AG09319 (cell line): ENCODE data around the gene CTNNA3.

Source experiments
- DNase-seq: peaks from one replicate; pipeline ENCODE4 v3.0.0-alpha.2; 2010; ENCODE audit warnings: low read depth; ENCODE audit errors: extremely low read depth
- TF ChIP-seq, protein P1 (sequence below): IDR thresholded peaks from 2 replicates; pipeline ENCODE4 v1.5.1; 2011; ENCODE audit warnings: low read depth, mild to moderate bottlenecking, inconsistent platforms, low read length, moderate library complexity

CTNNA3 gene

DNA sequence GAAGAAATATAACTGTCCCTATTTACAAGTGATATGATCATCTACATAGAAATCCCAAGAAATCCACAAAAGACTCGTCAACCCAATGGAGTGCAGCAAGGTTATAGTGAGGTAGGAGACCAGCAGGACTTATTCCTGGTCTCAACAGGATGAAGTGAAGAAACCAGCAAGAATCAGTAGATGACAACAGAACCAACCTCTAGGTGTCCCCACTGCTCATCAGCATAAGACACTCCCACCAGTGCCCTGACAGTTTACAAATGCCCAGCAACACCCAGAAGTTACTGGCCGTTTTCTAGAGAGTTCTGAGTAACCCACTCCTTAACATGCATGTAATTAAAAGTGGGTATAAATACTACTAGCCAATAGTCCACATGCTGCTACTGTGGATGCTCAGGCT is 1240.7 kb downstream of the CTNNA3 start:
- TF ChIP-seq, protein P1, sequence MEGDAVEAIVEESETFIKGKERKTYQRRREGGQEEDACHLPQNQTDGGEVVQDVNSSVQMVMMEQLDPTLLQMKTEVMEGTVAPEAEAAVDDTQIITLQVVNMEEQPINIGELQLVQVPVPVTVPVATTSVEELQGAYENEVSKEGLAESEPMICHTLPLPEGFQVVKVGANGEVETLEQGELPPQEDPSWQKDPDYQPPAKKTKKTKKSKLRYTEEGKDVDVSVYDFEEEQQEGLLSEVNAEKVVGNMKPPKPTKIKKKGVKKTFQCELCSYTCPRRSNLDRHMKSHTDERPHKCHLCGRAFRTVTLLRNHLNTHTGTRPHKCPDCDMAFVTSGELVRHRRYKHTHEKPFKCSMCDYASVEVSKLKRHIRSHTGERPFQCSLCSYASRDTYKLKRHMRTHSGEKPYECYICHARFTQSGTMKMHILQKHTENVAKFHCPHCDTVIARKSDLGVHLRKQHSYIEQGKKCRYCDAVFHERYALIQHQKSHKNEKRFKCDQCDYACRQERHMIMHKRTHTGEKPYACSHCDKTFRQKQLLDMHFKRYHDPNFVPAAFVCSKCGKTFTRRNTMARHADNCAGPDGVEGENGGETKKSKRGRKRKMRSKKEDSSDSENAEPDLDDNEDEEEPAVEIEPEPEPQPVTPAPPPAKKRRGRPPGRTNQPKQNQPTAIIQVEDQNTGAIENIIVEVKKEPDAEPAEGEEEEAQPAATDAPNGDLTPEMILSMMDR: no peak
- DNase-seq: no peak

DNA sequence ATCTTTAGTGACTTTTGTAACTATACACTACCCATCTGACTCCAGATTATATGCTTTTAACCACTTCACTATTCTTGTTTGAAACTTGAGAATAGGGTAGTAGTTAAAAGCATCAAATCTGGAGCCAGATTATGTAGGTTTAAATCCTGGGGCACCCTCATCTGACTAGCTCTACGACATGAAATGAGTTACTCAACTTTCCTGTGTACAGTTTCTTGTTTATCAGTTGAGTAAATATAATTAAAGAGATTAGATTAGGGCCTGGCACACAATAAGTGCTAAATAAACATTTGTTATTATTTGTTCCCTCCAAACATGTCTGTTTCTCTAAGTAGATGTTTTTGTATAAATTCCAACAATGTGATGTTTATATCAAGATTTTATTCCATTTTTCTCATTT is 1255.4 kb downstream of the CTNNA3 start:
- TF ChIP-seq, protein P1: no peak
- no peak for DNase-seq

DNA sequence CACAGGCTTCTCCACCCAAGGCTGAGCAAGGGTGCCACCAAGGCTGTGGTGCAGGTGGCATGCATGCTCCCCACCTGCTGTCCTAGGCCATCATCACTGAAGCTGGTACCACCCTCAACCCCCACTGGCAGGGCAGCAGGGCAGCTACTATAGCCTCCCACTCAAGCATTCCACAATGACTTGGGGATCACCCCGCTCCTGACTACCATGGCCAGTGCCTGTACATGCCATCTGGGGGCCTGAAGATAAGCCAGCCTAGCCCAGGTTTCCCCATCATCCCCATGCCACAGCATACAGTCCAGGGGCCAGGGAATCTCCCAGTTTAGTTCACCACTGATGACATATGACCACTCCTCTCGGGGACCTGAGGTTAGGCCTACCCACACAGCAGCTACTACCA is 1281.1 kb downstream of the CTNNA3 start:
- DNase-seq: no peak
- TF ChIP-seq, protein P1: no peak

DNA sequence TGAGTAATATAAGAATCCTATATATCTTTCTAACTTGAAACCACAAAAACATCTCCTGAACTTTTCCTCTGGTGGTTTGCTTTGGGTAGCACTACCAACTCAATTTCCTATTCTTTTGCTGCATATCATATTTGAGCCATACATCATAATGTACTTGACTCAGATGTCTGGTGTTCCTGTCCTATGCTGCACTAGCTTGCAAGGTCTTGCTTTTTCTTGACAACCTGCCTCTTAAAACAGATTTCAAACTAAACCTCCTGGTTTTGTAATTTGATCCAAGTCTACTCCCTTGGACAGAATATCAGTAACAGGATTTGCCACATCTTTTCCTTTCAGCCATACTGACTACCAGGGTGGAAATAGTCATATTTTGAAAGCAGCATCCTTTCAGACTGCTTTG is 1290.4 kb downstream of the CTNNA3 start:
- DNase-seq: no peak
- TF ChIP-seq, protein P1: no peak

DNA sequence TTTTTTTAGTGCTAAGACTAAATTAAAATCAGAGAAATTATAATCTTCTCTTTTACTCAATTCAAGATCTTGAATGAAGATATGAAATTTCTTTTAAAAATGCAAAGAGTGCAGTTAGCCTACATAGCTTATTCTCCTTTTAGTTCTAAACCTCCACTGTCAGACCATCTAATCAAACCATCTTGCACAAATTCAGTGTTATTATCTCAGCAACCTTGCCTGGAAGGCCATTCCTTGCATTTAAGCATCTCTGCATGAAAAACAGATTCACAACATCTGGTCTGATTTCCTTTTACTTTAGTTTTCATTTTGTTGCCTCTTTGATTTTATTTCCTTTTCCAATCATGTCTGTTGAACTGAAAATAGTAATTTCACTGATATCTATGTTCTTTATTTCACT is 1297.3 kb downstream of the CTNNA3 start:
- TF ChIP-seq, protein P1: no peak
- DNase-seq: no peak

DNA sequence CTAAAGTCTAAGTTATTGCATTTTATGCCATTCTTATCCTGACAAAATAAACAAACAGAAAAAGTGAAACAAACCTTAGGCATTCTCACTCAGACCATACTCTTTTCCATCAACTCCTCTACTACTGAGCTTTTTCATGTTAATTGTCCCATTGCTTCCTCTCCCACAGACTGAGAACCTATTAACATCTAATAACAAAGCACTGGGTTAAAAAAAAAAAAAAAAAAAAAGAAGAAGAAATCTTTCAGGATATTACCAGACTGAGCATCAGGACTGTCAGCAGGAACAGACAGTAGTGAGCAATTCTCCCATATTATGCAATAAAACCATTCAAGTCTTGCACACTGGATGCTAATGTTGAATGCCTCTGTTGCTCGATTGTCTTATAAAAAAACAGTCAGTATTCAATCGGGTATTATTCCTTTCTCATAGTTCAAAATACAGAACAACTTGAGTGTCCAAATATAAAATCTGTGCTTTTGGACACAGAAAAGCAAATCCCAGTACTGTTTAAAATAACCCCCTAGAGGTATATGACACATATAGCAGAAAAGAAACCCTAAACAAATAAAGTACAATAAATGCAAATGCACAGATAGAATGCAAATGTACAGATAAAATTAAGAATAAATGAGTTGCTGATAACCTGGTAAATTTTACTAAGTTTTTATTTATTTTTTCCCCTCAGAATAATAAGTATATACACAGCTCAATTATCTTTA is 1301.5 kb downstream of the CTNNA3 start:
- no peak for DNase-seq

DNA sequence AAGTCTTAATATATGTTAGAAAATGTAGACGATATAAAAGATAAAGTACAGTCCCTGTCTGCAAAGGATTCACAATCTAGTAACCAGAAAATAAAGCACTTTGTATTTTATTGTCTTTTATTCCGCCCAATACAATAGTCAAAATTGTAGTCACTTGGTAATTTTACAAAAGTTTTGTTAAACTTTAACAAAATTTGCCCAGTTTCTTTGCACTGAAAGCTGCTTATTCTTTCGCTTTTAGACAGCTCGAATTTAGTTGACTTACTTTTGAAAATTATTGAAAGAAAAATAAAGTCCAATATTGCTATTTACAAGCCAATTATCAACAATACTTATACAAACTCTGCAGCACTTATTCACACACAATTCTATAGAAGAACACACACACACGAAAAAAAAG is 1305.1 kb downstream of the CTNNA3 start:
- DNase-seq: no peak
- TF ChIP-seq, protein P1: no peak

More for the DNA sequence above, 1301.5 kb downstream of the CTNNA3 start:
- TF ChIP-seq, protein P1: no peak
